Bronchial epithelial cell (primary cell): Measurements from ENCODE around the gene FHDC1. TPM values are rescaled to one million over a fixed set of nuclear protein-coding genes. Genes with fewer than 3 reads are reported as not detected.

Experiments
- DNase-seq: peaks from one replicate; pipeline ENCODE4 v3.0.0-alpha.2; 2010; ENCODE audit warnings: low read depth
- FAIRE-seq: peaks from 2 replicates; lab custom pipeline; 2011; peaks lifted over from hg19 to GRCh38; lab: Jason Lieb, UNC
- H3K27me3 ChIP-seq: 2 replicates; pipeline ENCODE4 v1.5.1; 2011; ENCODE audit warnings: low read length; ENCODE audit not compliant: control insufficient read depth, insufficient read depth
- H3K36me3 ChIP-seq: 2 replicates; pipeline ENCODE4 v1.5.1; 2011; ENCODE audit warnings: low read length; ENCODE audit not compliant: control insufficient read depth, insufficient read depth
- H3K4me3 ChIP-seq: 2 replicates; pipeline ENCODE4 v1.5.1; 2011; ENCODE audit warnings: mild to moderate bottlenecking, low read depth, low read length, control low read depth
- total RNA-seq: library from RNA; depleted of rRNA; stranded (reverse); fragments of >200 nt; gene quantifications from 2 replicates; pipeline ENCODE4 v1.2.1, GENCODE V29; 2014
- TF ChIP-seq, protein P1 (sequence below): IDR thresholded peaks from 2 replicates; pipeline ENCODE4 v1.5.1; 2011; ENCODE audit warnings: mild to moderate bottlenecking, moderate library complexity, low read length, control low read depth, inconsistent platforms; ENCODE audit not compliant: insufficient read depth, severe bottlenecking

Gene FHDC1
- total RNA-seq, 1 donor from 2014 or later = 0.53 TPM

DNA sequence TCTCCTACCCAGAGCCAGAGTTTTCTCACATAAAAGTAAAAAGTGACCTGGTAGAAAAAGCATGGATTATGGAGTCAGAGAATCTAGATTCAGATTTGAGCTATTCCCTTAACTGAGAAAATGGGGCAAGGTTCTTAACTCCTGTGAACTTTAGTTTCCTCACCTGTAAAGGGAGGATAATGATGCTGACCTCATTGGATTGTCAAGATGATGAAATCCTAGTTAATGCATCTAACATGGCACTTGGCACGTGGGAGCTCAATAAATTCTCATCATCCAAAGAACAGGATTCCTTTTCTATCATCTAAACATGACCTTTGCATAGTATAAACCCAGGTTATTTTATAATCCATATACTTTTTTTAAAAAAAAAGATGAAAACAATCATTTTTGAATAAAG is 18.6 kb downstream of the FHDC1 start:
- DNase-seq (no peak), FAIRE-seq (no peak)
- TF ChIP-seq, protein P1, sequence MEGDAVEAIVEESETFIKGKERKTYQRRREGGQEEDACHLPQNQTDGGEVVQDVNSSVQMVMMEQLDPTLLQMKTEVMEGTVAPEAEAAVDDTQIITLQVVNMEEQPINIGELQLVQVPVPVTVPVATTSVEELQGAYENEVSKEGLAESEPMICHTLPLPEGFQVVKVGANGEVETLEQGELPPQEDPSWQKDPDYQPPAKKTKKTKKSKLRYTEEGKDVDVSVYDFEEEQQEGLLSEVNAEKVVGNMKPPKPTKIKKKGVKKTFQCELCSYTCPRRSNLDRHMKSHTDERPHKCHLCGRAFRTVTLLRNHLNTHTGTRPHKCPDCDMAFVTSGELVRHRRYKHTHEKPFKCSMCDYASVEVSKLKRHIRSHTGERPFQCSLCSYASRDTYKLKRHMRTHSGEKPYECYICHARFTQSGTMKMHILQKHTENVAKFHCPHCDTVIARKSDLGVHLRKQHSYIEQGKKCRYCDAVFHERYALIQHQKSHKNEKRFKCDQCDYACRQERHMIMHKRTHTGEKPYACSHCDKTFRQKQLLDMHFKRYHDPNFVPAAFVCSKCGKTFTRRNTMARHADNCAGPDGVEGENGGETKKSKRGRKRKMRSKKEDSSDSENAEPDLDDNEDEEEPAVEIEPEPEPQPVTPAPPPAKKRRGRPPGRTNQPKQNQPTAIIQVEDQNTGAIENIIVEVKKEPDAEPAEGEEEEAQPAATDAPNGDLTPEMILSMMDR = no peak
- Histone ChIP-seq H3K36me3 (peaks cover 2% of the 10 kb centered on the region), H3K4me3 (no peak overlapping the region), H3K27me3 (no peaks in the 10 kb centered on the region)

DNA sequence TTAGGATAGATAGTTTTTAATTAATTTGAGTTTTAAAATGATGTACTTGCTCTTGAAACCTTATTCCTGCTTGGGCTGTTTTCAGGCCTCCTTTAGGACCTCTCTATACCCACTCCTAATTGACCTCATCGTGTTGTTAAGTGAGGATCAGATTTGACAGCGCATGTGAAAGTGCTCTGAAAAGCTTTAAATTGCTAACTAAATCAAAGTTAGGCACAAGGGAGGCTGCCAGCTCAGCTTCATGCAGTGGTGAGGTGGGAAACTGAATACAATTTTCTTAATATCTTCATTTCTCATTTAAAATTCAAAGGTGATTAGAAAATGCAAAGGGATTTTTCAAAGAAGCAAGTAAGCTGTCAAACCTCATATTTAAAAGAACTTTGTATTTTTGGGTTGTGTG is 20.0 kb downstream of the FHDC1 start:
- FAIRE-seq = no peak
- Histone ChIP-seq H3K36me3 (peaks cover 5% of the 10 kb centered on the region), H3K4me3 (no peak overlapping the region), H3K27me3 (no peaks in the 10 kb centered on the region)
- DNase-seq = no peak
- TF ChIP-seq, protein P1 = no peak

DNA sequence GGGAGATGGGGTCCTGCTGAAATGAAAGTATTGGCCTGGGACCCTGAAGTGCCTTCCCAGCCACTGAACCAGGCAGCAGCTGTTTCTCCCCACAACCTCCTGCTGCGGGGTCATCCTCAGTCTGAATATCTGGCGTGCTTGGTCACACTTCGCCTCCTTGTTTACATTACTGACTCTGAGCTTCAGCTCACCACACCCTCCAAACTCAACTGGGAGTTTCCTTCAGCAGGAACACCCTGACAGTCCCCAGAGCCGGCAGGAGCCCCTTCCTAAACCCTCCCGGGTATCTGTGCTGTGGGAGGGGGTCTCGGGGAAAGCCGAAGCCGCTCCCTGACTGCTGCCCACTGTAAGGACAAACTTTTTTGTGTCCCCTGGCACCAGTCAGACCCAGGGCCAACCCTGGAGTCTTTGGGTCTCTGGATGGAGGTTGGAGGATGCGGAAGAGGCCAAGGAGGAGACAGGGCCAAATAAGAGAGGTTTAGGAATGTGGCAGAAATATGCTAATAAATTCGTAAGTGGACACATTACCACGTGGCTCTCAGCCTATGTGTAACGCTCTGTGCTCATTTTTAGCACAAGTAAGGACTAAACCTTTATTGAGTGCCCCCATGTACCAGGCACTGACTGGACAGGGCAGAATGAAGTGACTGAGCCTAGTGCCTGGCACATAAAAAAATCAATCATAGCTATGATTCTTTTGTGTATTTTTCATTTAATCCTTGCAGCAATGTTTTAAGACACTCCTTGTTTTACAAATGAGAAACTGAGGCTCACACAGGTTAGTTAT is 20.7 kb downstream of the FHDC1 start:
- FAIRE-seq = no peak
- Histone ChIP-seq H3K4me3 (no peak overlapping the region), H3K36me3 (peaks cover 7% of the 10 kb centered on the region), H3K27me3 (no peaks in the 10 kb centered on the region)
- DNase-seq = peak; percentile 63
- TF ChIP-seq, protein P1 = no peak

DNA sequence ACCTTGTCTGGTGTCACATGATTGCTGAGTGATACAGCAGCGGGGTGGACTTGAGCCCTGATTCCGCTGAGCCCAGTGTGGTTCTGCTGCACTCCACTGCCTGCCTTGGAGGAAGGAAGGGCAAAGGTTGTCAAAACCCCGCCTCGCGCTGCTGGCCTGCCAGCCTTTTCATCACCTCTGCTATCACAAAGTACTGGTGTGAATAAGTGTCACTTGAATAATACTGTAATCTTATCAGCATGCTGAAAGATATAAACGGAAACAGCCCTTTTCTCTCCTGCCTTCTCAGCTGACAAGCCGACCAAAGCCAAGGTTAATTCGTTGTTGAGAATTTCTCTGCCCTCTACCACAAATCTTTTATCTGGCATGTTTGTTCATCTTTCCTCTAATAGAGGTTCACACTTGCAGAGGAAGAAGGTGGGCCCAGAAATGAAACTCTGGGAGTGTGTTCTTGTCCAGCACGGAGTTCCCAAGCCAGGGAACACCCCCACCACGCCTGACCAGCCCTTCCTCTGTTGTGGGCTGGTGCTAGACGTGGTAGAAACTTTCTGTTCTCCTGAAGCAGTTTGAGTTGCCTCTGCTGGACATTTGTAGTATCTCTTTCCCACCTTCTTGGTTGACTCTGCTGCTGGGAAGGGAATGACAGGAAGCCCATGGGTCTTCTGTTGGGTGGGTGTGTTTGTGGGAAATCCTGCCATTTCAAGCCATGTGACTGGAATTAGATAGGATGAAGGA is 21.5 kb downstream of the FHDC1 start:
- H3K27me3 ChIP-seq = no peaks in the 10 kb centered on the region
- TF ChIP-seq, protein P1 = no peak
- FAIRE-seq = no peak
- DNase-seq = no peak
- H3K4me3 ChIP-seq = no peak overlapping the region
- peaks cover 7% of the 10 kb centered on the region for H3K36me3 ChIP-seq

DNA sequence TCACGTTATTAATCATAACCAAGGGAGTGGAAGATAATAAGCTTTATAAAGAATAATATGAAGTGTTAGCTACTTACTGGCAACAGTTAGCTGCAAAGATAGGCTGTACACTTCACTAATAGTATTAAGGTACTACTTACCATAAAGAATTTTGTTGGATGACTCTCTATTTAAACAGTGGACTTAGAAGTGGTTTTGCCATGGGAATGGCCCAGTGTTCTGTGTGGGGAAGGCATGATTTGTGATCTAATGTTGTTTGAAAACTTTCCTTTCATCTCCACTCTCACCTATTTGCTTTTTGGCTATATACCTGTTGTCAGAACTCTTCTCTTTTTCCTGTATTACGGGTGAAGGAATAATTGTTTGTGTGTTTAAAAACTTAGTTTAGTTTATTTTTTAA is 23.0 kb downstream of the FHDC1 start:
- H3K36me3 ChIP-seq = peaks cover 8% of the 10 kb centered on the region
- no peaks in the 10 kb centered on the region for H3K27me3 ChIP-seq
- TF ChIP-seq, protein P1 = no peak
- DNase-seq = no peak
- H3K4me3 ChIP-seq = no peak overlapping the region
- FAIRE-seq = no peak
